PC-9 (cell line): ENCODE data around the gene ANKS1B. TPM values are rescaled to one million over a fixed set of nuclear protein-coding genes. Genes with fewer than 3 reads are reported as not detected.

ENCODE experiments used
- BruUV-seq: library from RNA; stranded (reverse); fragments of 400-500 nt; replicated peaks from 2 replicates; lab custom pipeline; 2021; lab: Mats Ljungman, UMichigan
- CTCF ChIA-PET: fragments of 300-600 bp; sonication (Branson Sonifier 250); formaldehyde crosslinking; loops from one replicate; lab custom pipeline; 2022; ENCODE audit warnings: antibody characterized with exemption; lab: Charles Lee
- POLR2A ChIA-PET: fragments of 300-600 bp; sonication (Branson Sonifier 250); formaldehyde crosslinking; loops from one replicate; lab custom pipeline; 2022; ENCODE audit warnings: antibody characterized with exemption; ENCODE audit not compliant: unreplicated experiment; lab: Charles Lee
- DNase-seq, 2 experiments: peaks; one replicate each; pipeline versions ENCODE4 v3.0.0 to v3.0.0-alpha.2; 2015 to 2022; ENCODE audit warnings: mixed read lengths in 1 of 2
- H2AFZ ChIP-seq: fragments of 200-600 bp; sonication (generic); 2 replicates; pipeline ENCODE4 v1.8.1; 2017; ENCODE audit warnings: antibody characterized with exemption
- H3F3A ChIP-seq: fragments of 200-600 bp; sonication (generic); 2 replicates; pipeline ENCODE4 v1.8.1; 2017; ENCODE audit warnings: antibody characterized with exemption, mild to moderate bottlenecking, low read depth; ENCODE audit not compliant: insufficient read depth
- H3K27ac ChIP-seq: fragments of 200-600 bp; sonication (generic); 2 replicates; pipeline ENCODE4 v1.6.1; 2016; ENCODE audit warnings: mixed run types
- H3K27me3 ChIP-seq: fragments of 200-600 bp; sonication (generic); 2 replicates; pipeline ENCODE4 v1.6.1; 2016; ENCODE audit warnings: low read depth, mixed run types; ENCODE audit not compliant: insufficient read depth
- H3K36me3 ChIP-seq: fragments of 200-600 bp; sonication (generic); 2 replicates; pipeline ENCODE4 v1.6.1; 2016; ENCODE audit warnings: low read depth, mixed run types
- H3K4me1 ChIP-seq: fragments of 200-600 bp; sonication (generic); replicated peaks from 2 replicates; pipeline ENCODE4 v1.6.1; 2016; ENCODE audit warnings: mixed run types; ENCODE audit not compliant: insufficient read depth
- H3K4me2 ChIP-seq: fragments of 200-600 bp; sonication (generic); 2 replicates; pipeline ENCODE4 v1.6.1; 2017; ENCODE audit warnings: mixed run types
- H3K4me3 ChIP-seq: fragments of 200-600 bp; sonication (generic); 2 replicates; pipeline ENCODE4 v1.6.1; 2016; ENCODE audit warnings: mixed run types
- H3K79me2 ChIP-seq: fragments of 200-600 bp; sonication (generic); 2 replicates; pipeline ENCODE4 v1.6.1; 2017; ENCODE audit warnings: low read depth, mixed run types
- H3K9me2 ChIP-seq: fragments of 200-600 bp; sonication (generic); 2 replicates; pipeline ENCODE4 v1.8.1; 2017; ENCODE audit warnings: mild to moderate bottlenecking; ENCODE audit not compliant: insufficient read depth
- H3K9me3 ChIP-seq: fragments of 200-600 bp; sonication (generic); 2 replicates; pipeline ENCODE4 v1.8.1; 2016; ENCODE audit warnings: low read depth; ENCODE audit not compliant: insufficient read depth
- H4K20me1 ChIP-seq: fragments of 200-600 bp; sonication (generic); 2 replicates; pipeline ENCODE4 v1.8.1; 2017; ENCODE audit not compliant: insufficient read depth
- EZH2 ChIP-seq: fragments of 200-600 bp; sonication (generic); IDR thresholded peaks from 2 replicates; pipeline ENCODE4 v1.8.0; 2017; ENCODE audit warnings: antibody characterized with exemption, low read depth
- intact Hi-C: fragments of 100-400 bp; cut with micrococcal nuclease; formaldehyde crosslinking; loops from one replicate; pipeline ENCODE4 v1.10.0; 2022; ENCODE audit not compliant: unreplicated experiment
- total RNA-seq: library from RNA; stranded (reverse); gene quantifications from 2 replicates; pipeline ENCODE4 v1.2.3, GENCODE V29; 2021
- TF ChIP-seq, protein P1 (sequence below): fragments of 200-600 bp; sonication (generic); conservative IDR thresholded peaks from 2 replicates; pipeline ENCODE4 v1.6.1; 2017; ENCODE audit warnings: mixed run types, antibody characterized with exemption, mild to moderate bottlenecking, moderate library complexity

The ANKS1B gene
- total RNA-seq, 1 experiment from 2014 or later, result not detected

DNA sequence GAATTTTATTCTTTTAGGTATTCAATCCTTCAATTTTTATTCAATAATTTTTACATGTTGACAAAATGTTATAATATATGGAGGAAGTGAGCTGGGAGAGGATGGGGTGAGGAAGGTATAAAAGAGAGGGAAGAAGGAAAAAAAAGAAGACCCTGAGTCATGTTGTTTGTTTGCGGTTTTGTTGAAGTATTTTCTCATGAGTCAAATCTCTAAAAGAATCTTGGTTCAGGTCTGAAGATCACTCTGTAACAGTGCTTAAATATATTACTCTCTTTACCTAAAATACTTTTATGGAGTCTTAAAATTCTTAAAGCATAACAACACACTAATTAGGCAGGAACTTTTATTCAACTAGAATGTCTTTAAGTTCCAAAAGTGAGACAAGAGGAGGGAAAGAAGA is 826.8 kb downstream of the ANKS1B start:
- Histone ChIP-seq H3K9me2 (no peaks in the 10 kb centered on the region), H3K4me3 (no peak overlapping the region), H3K9me3 (no peaks in the 10 kb centered on the region), H3K27ac (no peak overlapping the region), H3K4me1 (no peaks in the 10 kb centered on the region), H3K27me3 (peaks cover 4% of the 10 kb centered on the region; the same call in 1 of the 2 replicates), H3K4me2 (no peak overlapping the region), H2AFZ (no peak overlapping the region), H3F3A (no peaks in the 10 kb centered on the region), H4K20me1 (no peaks in the 10 kb centered on the region), H3K36me3 (no peaks in the 10 kb centered on the region), H3K79me2 (no peaks in the 10 kb centered on the region)
- POLR2A ChIA-PET, result no interaction called here
- BruUV-seq, result no TSS peak
- intact Hi-C loops, result no loop called here
- TF ChIP-seq EZH2, result no peak
- TF ChIP-seq, protein P1, sequence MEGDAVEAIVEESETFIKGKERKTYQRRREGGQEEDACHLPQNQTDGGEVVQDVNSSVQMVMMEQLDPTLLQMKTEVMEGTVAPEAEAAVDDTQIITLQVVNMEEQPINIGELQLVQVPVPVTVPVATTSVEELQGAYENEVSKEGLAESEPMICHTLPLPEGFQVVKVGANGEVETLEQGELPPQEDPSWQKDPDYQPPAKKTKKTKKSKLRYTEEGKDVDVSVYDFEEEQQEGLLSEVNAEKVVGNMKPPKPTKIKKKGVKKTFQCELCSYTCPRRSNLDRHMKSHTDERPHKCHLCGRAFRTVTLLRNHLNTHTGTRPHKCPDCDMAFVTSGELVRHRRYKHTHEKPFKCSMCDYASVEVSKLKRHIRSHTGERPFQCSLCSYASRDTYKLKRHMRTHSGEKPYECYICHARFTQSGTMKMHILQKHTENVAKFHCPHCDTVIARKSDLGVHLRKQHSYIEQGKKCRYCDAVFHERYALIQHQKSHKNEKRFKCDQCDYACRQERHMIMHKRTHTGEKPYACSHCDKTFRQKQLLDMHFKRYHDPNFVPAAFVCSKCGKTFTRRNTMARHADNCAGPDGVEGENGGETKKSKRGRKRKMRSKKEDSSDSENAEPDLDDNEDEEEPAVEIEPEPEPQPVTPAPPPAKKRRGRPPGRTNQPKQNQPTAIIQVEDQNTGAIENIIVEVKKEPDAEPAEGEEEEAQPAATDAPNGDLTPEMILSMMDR, result no peak
- DNase-seq, result peak in 1 of 2 experiments; percentile 53
- CTCF ChIA-PET, result no interaction called here

DNA sequence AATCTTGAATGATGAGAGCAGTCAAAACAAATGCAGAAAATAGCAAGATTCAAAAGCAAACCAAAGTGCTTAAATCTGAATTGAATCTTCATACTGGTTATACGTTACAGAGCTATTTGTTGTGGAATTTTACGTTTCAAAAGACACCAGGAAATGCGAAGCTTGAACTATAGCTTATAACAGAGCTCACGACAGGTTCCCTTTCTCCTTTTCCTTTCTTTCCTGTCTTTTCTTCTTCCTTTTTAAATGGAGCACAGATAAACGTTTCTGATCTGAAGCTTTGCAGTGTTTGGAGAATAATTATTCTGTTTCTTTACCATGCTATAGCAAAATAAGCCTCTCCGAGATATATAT is 829.8 kb downstream of the ANKS1B start:
- ChIA-PET POLR2A (no interaction called here), CTCF (no interaction called here)
- no peak overlapping the region for H2AFZ ChIP-seq
- no peaks in the 10 kb centered on the region for H3K9me2 ChIP-seq
- H3K79me2 ChIP-seq, result no peaks in the 10 kb centered on the region
- no peak overlapping the region for H3K4me2 ChIP-seq
- no peaks in the 10 kb centered on the region for H3K9me3 ChIP-seq
- H4K20me1 ChIP-seq, result no peaks in the 10 kb centered on the region
- no TSS peak for BruUV-seq
- no peaks in the 10 kb centered on the region for H3K4me1 ChIP-seq
- H3K4me3 ChIP-seq, result no peak overlapping the region
- intact Hi-C loops, result no loop called here
- H3F3A ChIP-seq, result no peaks in the 10 kb centered on the region
- no peaks in the 10 kb centered on the region for H3K36me3 ChIP-seq
- DNase-seq, result no peak
- no peak overlapping the region for H3K27ac ChIP-seq
- H3K27me3 ChIP-seq, result peaks cover 4% of the 10 kb centered on the region; the same call in 1 of the 2 replicates
- no peak for TF ChIP-seq EZH2
- TF ChIP-seq, protein P1, result no peak

GRCh38 chr12:99154216-99154982 is 830.3 kb downstream of the ANKS1B start:
- H3K27me3 ChIP-seq, result peaks cover 4% of the 10 kb centered on the region; the same call in 1 of the 2 replicates
- no peaks in the 10 kb centered on the region for H4K20me1 ChIP-seq
- CTCF ChIA-PET, result no interaction called here
- TF ChIP-seq, protein P1, result no peak
- TF ChIP-seq EZH2, result no peak
- no peak for DNase-seq
- H3K79me2 ChIP-seq, result no peaks in the 10 kb centered on the region
- H2AFZ ChIP-seq, result no peak overlapping the region
- no peaks in the 10 kb centered on the region for H3F3A ChIP-seq
- intact Hi-C loops, result no loop called here
- no peaks in the 10 kb centered on the region for H3K4me1 ChIP-seq
- POLR2A ChIA-PET, result no interaction called here
- H3K27ac ChIP-seq, result no peak overlapping the region
- no peak overlapping the region for H3K4me3 ChIP-seq
- no peak overlapping the region for H3K4me2 ChIP-seq
- BruUV-seq, result no TSS peak
- H3K9me3 ChIP-seq, result no peaks in the 10 kb centered on the region
- H3K36me3 ChIP-seq, result no peaks in the 10 kb centered on the region
- H3K9me2 ChIP-seq, result no peaks in the 10 kb centered on the region
